Measurements from ENCODE around the gene ADCY5.

The ADCY5 gene

DNA sequence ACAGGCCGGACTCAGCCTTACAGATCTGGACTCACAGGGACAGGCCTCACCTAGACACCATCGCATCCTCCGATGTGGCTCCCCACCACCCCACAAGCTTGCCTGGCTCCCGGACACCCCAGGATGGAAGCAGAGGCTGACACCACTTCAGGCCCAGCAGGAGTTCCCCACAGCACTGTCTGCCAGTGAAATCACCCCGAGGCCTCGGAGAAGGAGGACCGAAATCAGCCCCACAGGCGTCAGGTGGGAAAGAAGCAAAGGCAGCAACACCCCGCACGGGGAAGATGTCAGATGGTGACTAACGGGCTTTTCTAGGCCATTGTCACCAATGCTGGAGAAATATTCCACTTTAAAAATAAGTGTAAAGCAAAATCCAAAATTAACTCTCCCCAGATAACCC, 18.6 kb downstream of the ADCY5 start:
- Histone ChIP-seq H3K36me3 (ENCODE audit: insufficient read depth, insufficient read length, low read length) (no peaks in the 10 kb centered on the region), H3K9ac (ENCODE audit: insufficient read length, low read depth) (no peak overlapping the region), H3K4me1 (ENCODE audit: insufficient read depth, insufficient read length) (no peaks in the 10 kb centered on the region), H3K9me3 (ENCODE audit: insufficient read depth, low read length) (no peaks in the 10 kb centered on the region), H3K27me3 (ENCODE audit: insufficient read depth, insufficient read length) (no peaks in the 10 kb centered on the region), H3K4me3 (ENCODE audit: insufficient read length, low read depth) (no peak overlapping the region)
- TF ChIP-seq ZNF274 (IDR thresholded peaks at IDR 0.05; ENCODE audit: low read depth, low read length) (no peak), SUZ12 (IDR thresholded peaks at IDR 0.05; ENCODE audit: extremely low read depth, insufficient read depth, insufficient read length) (no peak), YY1 (IDR thresholded peaks at IDR 0.05; ENCODE audit: insufficient read depth, insufficient read length) (no peak)
- no peak for DNase-seq (ENCODE audit: low read depth, low spot score)

DNA sequence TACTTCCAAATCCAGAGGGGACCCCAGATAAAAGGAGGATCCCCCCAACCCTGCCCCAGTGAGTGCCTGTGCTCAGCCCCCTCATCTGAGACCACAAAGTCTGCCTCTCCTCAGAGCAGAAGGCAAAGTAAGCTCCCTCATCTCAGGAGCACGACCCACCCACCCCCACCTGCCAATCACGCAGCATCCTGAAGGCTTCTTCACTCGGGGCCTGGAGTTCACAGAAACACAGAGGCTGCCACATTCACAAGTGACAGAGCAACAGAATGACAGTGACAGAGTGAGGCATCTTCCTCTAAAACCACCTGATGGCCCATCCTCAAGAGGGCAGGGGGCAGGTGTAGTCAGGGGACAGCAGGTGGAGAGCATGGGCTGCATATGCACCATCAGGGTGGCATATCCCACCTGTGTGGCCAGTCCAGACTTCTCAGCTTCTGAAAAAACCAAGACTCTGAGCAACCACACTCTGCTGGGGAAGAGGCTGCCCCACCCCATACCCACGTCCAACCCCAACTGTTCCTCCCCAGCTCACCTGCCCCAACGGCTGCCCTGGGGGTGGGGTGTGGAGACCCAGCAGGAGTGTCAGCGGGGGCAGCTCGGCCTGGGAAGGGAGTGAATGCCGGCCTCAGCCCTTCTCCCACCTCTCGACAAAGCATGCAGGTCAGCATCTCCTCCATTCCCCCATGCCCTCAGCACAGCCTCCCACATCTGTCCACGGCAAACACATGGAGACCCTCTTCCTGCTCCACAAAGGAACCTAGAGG, 19.3 kb downstream of the ADCY5 start:
- DNase-seq (ENCODE audit: low read depth, low spot score), result no peak
- no peaks in the 10 kb centered on the region for H3K9me3 ChIP-seq (ENCODE audit: insufficient read depth, low read length)
- H3K4me3 ChIP-seq (ENCODE audit: insufficient read length, low read depth), result no peak overlapping the region
- H3K4me1 ChIP-seq (ENCODE audit: insufficient read depth, insufficient read length), result no peaks in the 10 kb centered on the region
- no peaks in the 10 kb centered on the region for H3K27me3 ChIP-seq (ENCODE audit: insufficient read depth, insufficient read length)
- H3K36me3 ChIP-seq (ENCODE audit: insufficient read depth, insufficient read length, low read length), result no peaks in the 10 kb centered on the region
- no peak for TF ChIP-seq SUZ12 (IDR thresholded peaks at IDR 0.05; ENCODE audit: extremely low read depth, insufficient read depth, insufficient read length)
- TF ChIP-seq ZNF274 (IDR thresholded peaks at IDR 0.05; ENCODE audit: low read depth, low read length), result no peak
- no peak for TF ChIP-seq YY1 (IDR thresholded peaks at IDR 0.05; ENCODE audit: insufficient read depth, insufficient read length)
- no peak overlapping the region for H3K9ac ChIP-seq (ENCODE audit: insufficient read length, low read depth)

DNA sequence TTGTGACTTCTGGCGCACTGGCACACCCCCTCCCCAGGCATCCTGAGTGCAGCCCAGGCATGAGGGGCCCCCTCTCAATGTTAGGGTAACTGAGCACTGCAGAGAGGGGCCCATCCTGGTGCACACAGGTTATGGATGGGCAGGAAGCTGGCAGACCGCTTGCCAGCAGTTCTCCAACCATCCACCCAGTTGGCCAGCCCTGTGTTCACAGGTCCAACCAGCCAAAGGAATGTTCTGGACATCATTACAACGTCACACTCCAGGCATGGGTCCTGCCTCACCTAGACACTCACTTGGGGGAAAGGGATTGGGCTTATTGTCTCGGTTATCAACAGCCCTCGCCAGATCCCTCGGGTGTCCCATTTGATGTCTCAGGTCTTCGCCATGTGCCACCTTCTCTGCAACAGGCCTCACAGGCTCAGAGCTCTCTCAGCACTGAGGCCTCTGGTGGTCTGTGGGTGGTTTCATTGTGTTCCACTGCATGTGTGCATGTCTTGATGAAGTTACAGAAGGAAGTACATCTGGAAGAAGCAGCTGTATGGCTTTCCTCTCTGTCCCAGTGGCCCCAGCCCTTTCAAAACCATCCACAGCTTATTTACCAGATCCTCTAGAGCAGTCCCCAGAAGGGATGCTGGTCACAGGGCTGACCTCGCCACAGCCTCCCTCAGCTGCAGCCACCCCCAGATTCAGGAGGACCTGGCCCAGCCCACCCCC, 23.7 kb downstream of the ADCY5 start:
- no peak for DNase-seq (ENCODE audit: low read depth, low spot score)
- Histone ChIP-seq H3K27me3 (ENCODE audit: insufficient read depth, insufficient read length) (no peaks in the 10 kb centered on the region), H3K4me1 (ENCODE audit: insufficient read depth, insufficient read length) (no peaks in the 10 kb centered on the region), H3K9ac (ENCODE audit: insufficient read length, low read depth) (no peak overlapping the region), H3K9me3 (ENCODE audit: insufficient read depth, low read length) (no peaks in the 10 kb centered on the region), H3K36me3 (ENCODE audit: insufficient read depth, insufficient read length, low read length) (no peaks in the 10 kb centered on the region), H3K4me3 (ENCODE audit: insufficient read length, low read depth) (no peak overlapping the region)
- TF ChIP-seq SUZ12 (IDR thresholded peaks at IDR 0.05; ENCODE audit: extremely low read depth, insufficient read depth, insufficient read length) (no peak), ZNF274 (IDR thresholded peaks at IDR 0.05; ENCODE audit: low read depth, low read length) (no peak), YY1 (IDR thresholded peaks at IDR 0.05; ENCODE audit: insufficient read depth, insufficient read length) (no peak)

DNA sequence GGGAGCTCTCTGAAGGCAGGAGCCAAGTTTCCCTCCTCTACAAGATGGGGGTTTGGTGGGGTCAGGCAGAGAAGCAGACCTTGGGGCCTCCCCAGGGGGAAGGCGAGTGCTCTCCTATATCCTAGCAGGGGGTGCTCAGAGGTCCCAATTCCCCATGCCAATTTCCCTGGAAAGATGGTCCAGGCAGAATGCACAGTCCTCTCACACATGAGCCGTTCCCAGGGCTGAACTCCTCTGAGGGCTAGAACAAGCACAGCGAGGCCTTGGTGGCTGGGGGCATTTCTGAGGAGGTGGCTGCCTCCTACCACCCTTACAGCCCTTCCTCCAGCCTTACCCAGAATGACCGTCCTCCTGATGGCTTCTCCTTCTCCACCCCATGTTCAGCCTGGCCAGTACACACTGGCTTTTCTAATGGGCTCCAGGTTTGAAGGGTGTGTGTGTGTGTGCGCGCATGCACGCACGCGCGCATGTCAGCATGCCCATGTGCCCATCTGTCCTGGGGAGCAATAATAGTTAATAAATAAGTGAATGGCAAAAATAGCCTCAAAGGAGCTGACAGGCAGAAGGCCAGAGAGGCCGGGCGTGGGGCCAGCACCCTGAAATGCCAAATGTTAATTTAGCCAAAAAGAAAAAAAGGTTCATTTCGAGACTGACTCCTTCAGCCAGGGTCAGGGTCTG, 24.4 kb downstream of the ADCY5 start:
- DNase-seq (ENCODE audit: low read depth, low spot score), result no peak
- Histone ChIP-seq H3K4me3 (ENCODE audit: insufficient read length, low read depth) (no peak overlapping the region), H3K4me1 (ENCODE audit: insufficient read depth, insufficient read length) (no peaks in the 10 kb centered on the region), H3K36me3 (ENCODE audit: insufficient read depth, insufficient read length, low read length) (no peaks in the 10 kb centered on the region), H3K9ac (ENCODE audit: insufficient read length, low read depth) (no peak overlapping the region), H3K9me3 (ENCODE audit: insufficient read depth, low read length) (no peaks in the 10 kb centered on the region), H3K27me3 (ENCODE audit: insufficient read depth, insufficient read length) (no peaks in the 10 kb centered on the region)
- TF ChIP-seq YY1 (IDR thresholded peaks at IDR 0.05; ENCODE audit: insufficient read depth, insufficient read length) (no peak), ZNF274 (IDR thresholded peaks at IDR 0.05; ENCODE audit: low read depth, low read length) (no peak), SUZ12 (IDR thresholded peaks at IDR 0.05; ENCODE audit: extremely low read depth, insufficient read depth, insufficient read length) (no peak)

DNA sequence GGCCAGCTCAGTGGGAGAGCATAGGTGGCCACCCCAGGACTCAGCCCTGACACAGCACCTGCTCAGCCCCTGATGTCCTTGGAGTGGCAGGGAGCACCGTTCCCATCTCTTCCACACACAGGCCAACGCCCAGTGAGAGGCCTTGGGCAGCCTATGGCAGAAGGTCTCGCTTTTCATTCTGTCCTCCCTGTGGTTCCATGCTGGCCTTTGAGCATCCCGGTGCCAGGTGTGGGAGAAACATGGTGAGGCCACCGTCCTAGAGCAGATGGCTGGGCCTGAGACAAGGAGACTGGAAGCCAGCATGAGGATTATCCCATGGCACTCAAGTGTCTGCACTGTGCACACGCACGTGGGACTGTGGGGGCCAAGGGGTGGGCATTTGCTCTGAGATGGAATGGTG, 25.1 kb downstream of the ADCY5 start:
- no peak overlapping the region for H3K9ac ChIP-seq (ENCODE audit: insufficient read length, low read depth)

DNA sequence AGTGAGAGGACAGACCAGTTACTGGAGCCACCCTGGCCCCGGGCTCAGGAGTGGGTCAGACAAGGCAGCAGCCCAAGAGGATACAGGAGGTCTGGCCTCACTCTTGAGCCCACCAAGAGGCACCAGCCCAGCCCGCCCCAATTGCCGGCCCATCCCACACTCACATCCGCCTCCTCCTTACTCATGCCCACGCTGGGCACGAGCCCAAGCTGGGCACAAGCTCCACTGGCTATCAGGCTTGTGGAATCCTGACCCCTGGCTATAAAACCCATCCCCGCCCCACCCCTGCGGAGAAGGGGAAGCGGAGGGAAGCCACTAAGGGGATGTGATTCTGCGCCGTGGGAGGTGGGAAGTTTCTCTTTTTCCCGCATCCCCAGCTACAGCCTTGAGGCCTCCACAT, 25.9 kb downstream of the ADCY5 start:
- TF ChIP-seq ZNF274 (IDR thresholded peaks at IDR 0.05; ENCODE audit: low read depth, low read length) (no peak), SUZ12 (IDR thresholded peaks at IDR 0.05; ENCODE audit: extremely low read depth, insufficient read depth, insufficient read length) (no peak), YY1 (IDR thresholded peaks at IDR 0.05; ENCODE audit: insufficient read depth, insufficient read length) (no peak)
- H3K36me3 ChIP-seq (ENCODE audit: insufficient read depth, insufficient read length, low read length), result no peaks in the 10 kb centered on the region
- no peak for DNase-seq (ENCODE audit: low read depth, low spot score)

More for the DNA sequence above, 25.1 kb downstream of the ADCY5 start:
- Histone ChIP-seq H3K4me1 (ENCODE audit: insufficient read depth, insufficient read length) (no peaks in the 10 kb centered on the region), H3K36me3 (ENCODE audit: insufficient read depth, insufficient read length, low read length) (no peaks in the 10 kb centered on the region), H3K27me3 (ENCODE audit: insufficient read depth, insufficient read length) (no peaks in the 10 kb centered on the region), H3K4me3 (ENCODE audit: insufficient read length, low read depth) (no peak overlapping the region), H3K9me3 (ENCODE audit: insufficient read depth, low read length) (no peaks in the 10 kb centered on the region)
- DNase-seq (ENCODE audit: low read depth, low spot score), result no peak
- no peak for TF ChIP-seq SUZ12 (IDR thresholded peaks at IDR 0.05; ENCODE audit: extremely low read depth, insufficient read depth, insufficient read length)
- TF ChIP-seq YY1 (IDR thresholded peaks at IDR 0.05; ENCODE audit: insufficient read depth, insufficient read length), result no peak
- TF ChIP-seq ZNF274 (IDR thresholded peaks at IDR 0.05; ENCODE audit: low read depth, low read length), result no peak

DNA sequence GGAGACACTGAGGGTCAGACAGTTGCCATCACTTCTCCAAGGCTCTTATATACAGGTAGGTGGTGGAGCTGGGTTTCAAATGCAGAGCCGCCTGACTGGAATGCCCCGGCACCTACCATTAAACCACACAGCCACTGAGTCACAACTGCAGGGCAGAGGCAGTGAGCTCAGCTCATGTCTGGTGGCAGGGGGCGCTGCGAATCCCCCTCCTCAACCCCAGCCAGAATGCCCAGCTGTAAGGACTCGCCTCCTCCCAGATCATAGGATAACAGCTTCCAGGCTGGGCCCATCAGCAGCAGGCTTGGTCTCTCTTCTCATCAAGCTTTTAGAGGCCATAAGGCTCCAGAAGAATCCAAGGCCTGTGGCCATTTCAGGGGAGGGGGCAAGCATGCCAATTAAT, 26.4 kb downstream of the ADCY5 start:
- H3K27me3 ChIP-seq (ENCODE audit: insufficient read depth, insufficient read length), result no peaks in the 10 kb centered on the region
- H3K4me1 ChIP-seq (ENCODE audit: insufficient read depth, insufficient read length), result no peaks in the 10 kb centered on the region
- DNase-seq (ENCODE audit: low read depth, low spot score), result no peak
- H3K36me3 ChIP-seq (ENCODE audit: insufficient read depth, insufficient read length, low read length), result no peaks in the 10 kb centered on the region
- TF ChIP-seq YY1 (IDR thresholded peaks at IDR 0.05; ENCODE audit: insufficient read depth, insufficient read length), result no peak
- TF ChIP-seq SUZ12 (IDR thresholded peaks at IDR 0.05; ENCODE audit: extremely low read depth, insufficient read depth, insufficient read length), result no peak
- no peak for TF ChIP-seq ZNF274 (IDR thresholded peaks at IDR 0.05; ENCODE audit: low read depth, low read length)
- H3K4me3 ChIP-seq (ENCODE audit: insufficient read length, low read depth), result no peak overlapping the region
- H3K9me3 ChIP-seq (ENCODE audit: insufficient read depth, low read length), result no peaks in the 10 kb centered on the region
- no peak overlapping the region for H3K9ac ChIP-seq (ENCODE audit: insufficient read length, low read depth)

More for the DNA sequence above, 25.9 kb downstream of the ADCY5 start:
- H3K4me3 ChIP-seq (ENCODE audit: insufficient read length, low read depth), result no peak overlapping the region
- no peak overlapping the region for H3K9ac ChIP-seq (ENCODE audit: insufficient read length, low read depth)
- no peaks in the 10 kb centered on the region for H3K4me1 ChIP-seq (ENCODE audit: insufficient read depth, insufficient read length)
- H3K9me3 ChIP-seq (ENCODE audit: insufficient read depth, low read length), result no peaks in the 10 kb centered on the region
- no peaks in the 10 kb centered on the region for H3K27me3 ChIP-seq (ENCODE audit: insufficient read depth, insufficient read length)

Data from NT2/D1 (cell line).